ENCODE measurements around the gene MUCL3. TPM values are rescaled to one million over a fixed set of nuclear protein-coding genes. Genes with fewer than 3 reads are reported as not detected.

Gene MUCL3
- polyA plus RNA-seq, 1 of the 3 experiments (the other 2 are of a cell fraction) = not detected

DNA sequence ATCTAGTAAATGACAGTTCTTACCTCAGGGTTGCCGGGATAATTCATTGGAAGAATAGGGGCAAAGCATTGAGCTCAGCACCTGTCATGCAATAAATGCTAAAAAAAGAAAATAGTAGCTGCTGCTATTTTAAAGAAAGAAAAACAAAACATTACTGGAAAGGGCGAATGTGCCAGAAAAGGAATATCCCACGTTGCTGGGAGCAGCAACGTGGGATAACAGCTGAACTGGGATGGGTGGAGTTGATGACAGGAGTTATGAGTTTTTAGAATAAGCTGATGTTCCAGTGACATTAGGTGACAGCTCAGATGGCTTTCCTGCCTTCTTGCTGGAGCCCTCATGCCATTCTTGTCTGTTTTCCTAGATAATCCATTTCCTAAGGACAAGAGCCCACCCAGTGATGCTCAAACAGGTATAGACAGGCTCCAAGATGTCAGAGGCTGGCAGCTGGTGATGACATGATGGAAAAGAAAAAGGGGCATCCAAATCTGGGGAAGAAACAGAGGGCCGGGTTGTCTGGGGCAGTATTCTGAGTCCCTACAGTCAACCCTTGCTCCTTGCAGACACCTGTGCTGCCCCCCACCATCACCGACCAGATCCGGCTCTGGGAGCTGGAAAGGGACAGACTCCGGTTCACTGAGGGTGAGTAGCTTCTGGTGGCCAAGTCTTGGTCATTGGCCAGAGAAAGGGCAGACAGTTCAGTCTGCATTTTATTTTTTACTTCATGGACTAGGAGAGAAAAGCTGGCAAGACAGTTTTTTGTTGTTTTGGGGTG, 27.8 kb upstream of the MUCL3 start:
- no peak overlapping the region for H3K4me3 ChIP-seq (ENCODE audit: low read depth in 2 of 2, low read length in 1 of 2)
- CTCF ChIA-PET = interaction anchor here (1.2 to 7.2 kb wide), 11 partner anchors 13 to 635 kb away, joined by 3 to 86 read pairs (median 5); partner anchors contain the start of gene DDR1
- DNase-seq = no peak
- no peaks in the 10 kb centered on the region for H3K9me3 ChIP-seq
- H3K4me2 ChIP-seq = no peak overlapping the region
- H3K79me2 ChIP-seq (ENCODE audit: insufficient read depth) = peaks cover 17% of the 10 kb centered on the region
- no peak overlapping the region; a peak in 1 of 4 replicates for H3K27ac ChIP-seq (ENCODE audit: low read depth in 2 of 2, low read length in 1 of 2)
- H3K9ac ChIP-seq = no peak overlapping the region
- TF ChIP-seq MAX (IDR thresholded peaks at IDR 0.05; ENCODE audit: low read depth) (no peak), USF2 (IDR thresholded peaks at IDR 0.05; ENCODE audit: borderline replicate concordance, low read depth, low read length) (no peak), NRF1 (IDR thresholded peaks at IDR 0.05; ENCODE audit: low read depth, low read length) (no peak), ELF1 (IDR thresholded peaks at IDR 0.05) (no peak), TCF12 (IDR thresholded peaks at IDR 0.05) (no peak), RCOR1 (IDR thresholded peaks at IDR 0.05; ENCODE audit: low read length) (no peak), TEAD4 (IDR thresholded peaks at IDR 0.05; ENCODE audit: borderline replicate concordance, insufficient read depth) (no peak), GATA2 (CRISPR knock-in tag; IDR thresholded peaks at IDR 0.05) (no peak), FOSL2 (IDR thresholded peaks at IDR 0.05; ENCODE audit: borderline replicate concordance, low read depth) (no peak), RFX5 (IDR thresholded peaks at IDR 0.05; ENCODE audit: low read length) (no peak), PBX3 (IDR thresholded peaks at IDR 0.05) (no peak)
- no peaks in the 10 kb centered on the region for H3K27me3 ChIP-seq (ENCODE audit: insufficient read depth)
- H3K36me3 ChIP-seq (replicated peaks in 1 of 2; ENCODE audit: control insufficient read depth in 1 of 2, insufficient read depth in 2 of 2, low read length in 1 of 2) = peaks cover 29 to 39% of the 10 kb centered on the region in 2 experiments
- POLR2A ChIA-PET = no interaction called here
- H3K4me1 ChIP-seq (ENCODE audit: control insufficient read depth in 1 of 2, insufficient read depth in 2 of 2, low read depth in 1 of 2, low read length in 1 of 2) = peaks cover 15 to 26% of the 10 kb centered on the region in 2 experiments
- no peak overlapping the region for H2AFZ ChIP-seq (ENCODE audit: low read depth)
- no peaks in the 10 kb centered on the region for H4K20me1 ChIP-seq (ENCODE audit: insufficient read depth)
- H3F3A ChIP-seq (replicated peaks; ENCODE audit: insufficient read depth) = peaks cover 8% of the 10 kb centered on the region
- WGBS (ENCODE audit: low lambda C conversion rate) = 94% methylated on average over 8 of the region's 8 CpGs
- H3K9me2 ChIP-seq = no peaks in the 10 kb centered on the region

DNA sequence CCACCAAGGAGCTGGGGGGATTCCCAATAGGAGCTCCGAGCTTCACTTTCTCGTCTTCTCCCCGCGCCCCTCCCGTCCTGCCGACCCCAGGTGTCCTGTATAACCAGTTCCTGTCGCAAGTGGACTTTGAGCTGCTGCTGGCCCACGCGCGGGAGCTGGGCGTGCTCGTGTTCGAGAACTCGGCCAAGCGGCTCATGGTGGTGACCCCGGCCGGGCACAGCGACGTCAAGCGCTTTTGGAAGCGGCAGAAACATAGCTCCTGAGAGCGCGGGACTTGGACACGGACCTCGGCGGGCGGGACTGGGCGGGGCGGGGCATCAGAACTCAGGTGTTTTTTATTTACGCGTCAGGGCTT, 27.1 kb upstream of the MUCL3 start:
- Histone ChIP-seq H3K27ac (ENCODE audit: low read depth in 2 of 2, low read length in 1 of 2) (peak overlapping the region; percentile 36 to 64; a peak in 3 of 4 replicates), H3K36me3 (replicated peaks in 1 of 2; ENCODE audit: control insufficient read depth in 1 of 2, insufficient read depth in 2 of 2, low read length in 1 of 2) (peaks cover 31 to 39% of the 10 kb centered on the region in 2 experiments), H3K9ac (no peak overlapping the region), H3K4me2 (peak overlapping the region; percentile 91; the same call in 1 of the 2 replicates), H3K79me2 (ENCODE audit: insufficient read depth) (peaks cover 10% of the 10 kb centered on the region), H3K9me3 (no peaks in the 10 kb centered on the region), H3K4me1 (ENCODE audit: control insufficient read depth in 1 of 2, insufficient read depth in 2 of 2, low read depth in 1 of 2, low read length in 1 of 2) (peaks cover 13 to 24% of the 10 kb centered on the region in 2 experiments), H2AFZ (ENCODE audit: low read depth) (0 out of 2 replicates have a peak overlapping the region, but pooled peaks have one; percentile 54), H3K9me2 (no peaks in the 10 kb centered on the region), H3F3A (replicated peaks; ENCODE audit: insufficient read depth) (peaks cover 8% of the 10 kb centered on the region), H4K20me1 (ENCODE audit: insufficient read depth) (no peaks in the 10 kb centered on the region), H3K4me3 (ENCODE audit: low read depth in 2 of 2, low read length in 1 of 2) (peak overlapping the region in 1 of 2 experiments; percentile 56; a peak in 2 of 4 replicates), H3K27me3 (ENCODE audit: insufficient read depth) (no peaks in the 10 kb centered on the region)
- ChIA-PET CTCF (interaction anchor here (0.9 to 7.2 kb wide), 19 partner anchors 9 to 635 kb away, joined by 3 to 86 read pairs (median 4); partner anchors contain the start of gene DDR1), POLR2A (interaction anchor here (1.1 to 1.5 kb wide), 2 partner anchors 30 to 166 kb away, joined by 4 to 7 read pairs; partner anchors contain the start of gene DDR1)
- DNase-seq = no peak
- WGBS (ENCODE audit: low lambda C conversion rate) = 46% methylated on average over 21 of the region's 31 CpGs
- no peak for TF ChIP-seq RCOR1 (IDR thresholded peaks at IDR 0.05; ENCODE audit: low read length)
- TF ChIP-seq POLR2AphosphoS5 (IDR thresholded peaks at IDR 0.05; ENCODE audit: low read depth, low read length) = no peak
- no peak for TF ChIP-seq USF2 (IDR thresholded peaks at IDR 0.05; ENCODE audit: borderline replicate concordance, low read depth, low read length)
- TF ChIP-seq PBX3 (IDR thresholded peaks at IDR 0.05) = no peak
- no peak for TF ChIP-seq SIN3A (IDR thresholded peaks at IDR 0.05; ENCODE audit: borderline replicate concordance, low read depth, low read length)
- no peak for TF ChIP-seq MXI1 (IDR thresholded peaks at IDR 0.05; ENCODE audit: low read depth, low read length)
- TF ChIP-seq REST (IDR thresholded peaks at IDR 0.05; ENCODE audit: low read depth, low read length) = no peak
- TF ChIP-seq YY1 (IDR thresholded peaks at IDR 0.05; ENCODE audit: low read depth) = no peak
- no peak for TF ChIP-seq GABPA (IDR thresholded peaks at IDR 0.05; ENCODE audit: low read depth)
- no peak for TF ChIP-seq GATA2 (CRISPR knock-in tag; IDR thresholded peaks at IDR 0.05)
